CD4-positive, alpha-beta T cell treated with Interleukin-21 for 1 hour (primary cell): ENCODE data around the gene FABP2.
"Not testable (repeated sequence)": the region's sequence is repeated elsewhere in the genome, so short reads cannot be mapped to it uniquely, and the experiment has no call there.

Experiments
- DNase-seq: peaks from one replicate; pipeline ENCODE4 v3.0.0-alpha.2; 2020

The FABP2 gene

GRCh38 chr4:119321921-119322687 is at the start of gene FABP2:
Gene FABP2 (minus strand): TSS chr4:119322138. CDS start chr4:119322102, 36 bp downstream.
- no peak for DNase-seq

GRCh38 chr4:119370951-119371683 is 49.2 kb upstream of the FABP2 start:
- DNase-seq, result not testable (repeated sequence)

DNA sequence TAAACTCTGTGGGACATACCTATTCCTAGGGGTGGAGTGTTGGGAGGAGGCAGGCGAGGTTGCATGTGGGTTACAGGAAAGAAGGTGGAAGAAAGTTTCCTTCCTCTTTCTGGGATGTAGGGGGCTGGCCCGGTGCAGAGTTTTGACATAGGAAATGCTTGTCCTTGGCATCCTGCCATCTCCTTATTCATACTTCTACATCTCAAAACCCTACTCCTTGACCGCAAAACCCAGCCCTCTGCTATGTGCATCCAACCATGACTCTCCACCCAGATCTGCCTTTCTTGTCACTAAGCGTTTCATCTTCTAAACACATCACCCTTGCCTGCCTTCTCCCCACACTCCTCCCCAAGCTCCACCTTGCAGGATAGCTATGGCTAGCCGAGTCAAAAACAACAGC is 48.5 kb upstream of the FABP2 start:
- peak; percentile 61 for DNase-seq

- DNase-seq, result not testable (repeated sequence)
Observed at GRCh38 chr4:119366802-119367201, 44.9 kb upstream of the FABP2 start.

DNA sequence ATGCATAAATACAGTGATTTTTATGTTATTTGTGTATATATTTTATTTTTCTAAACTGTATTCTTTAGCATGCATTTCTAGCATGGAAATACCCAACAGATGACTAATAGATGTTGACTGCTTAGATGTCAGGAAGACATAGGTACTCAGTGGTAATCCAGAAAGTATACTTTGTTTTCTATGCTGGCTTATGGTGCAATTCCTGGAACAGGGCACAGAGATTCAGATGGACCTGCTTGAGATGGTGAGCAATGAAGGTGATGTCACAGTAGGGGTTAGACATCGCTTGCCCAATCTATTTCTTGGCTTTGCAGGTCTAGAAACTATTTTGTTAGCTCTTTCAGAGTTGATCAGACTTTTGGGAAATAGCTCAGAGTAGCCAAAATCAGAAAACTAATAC is 42.3 kb upstream of the FABP2 start:
- not testable (repeated sequence) for DNase-seq

DNA sequence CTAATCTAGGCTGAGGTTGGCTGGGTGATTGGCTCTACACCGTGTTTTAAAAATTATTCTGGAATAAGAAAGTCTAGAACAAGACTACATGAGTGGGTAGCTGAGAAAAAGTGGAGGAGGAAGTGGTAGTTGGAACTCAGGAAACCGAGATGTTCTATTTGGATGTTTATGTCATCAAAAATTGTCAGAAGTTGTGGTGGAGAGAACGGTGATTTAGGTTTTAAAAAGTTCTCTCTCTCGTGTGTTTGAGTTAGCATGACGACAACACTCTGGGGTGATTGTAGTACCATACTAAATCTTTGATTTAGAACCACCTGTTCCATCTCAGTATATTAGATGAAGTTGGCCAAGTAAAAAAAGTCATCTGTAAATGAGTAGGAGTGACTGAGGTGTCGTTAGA is 41.4 kb upstream of the FABP2 start:
- not testable (repeated sequence) for DNase-seq

DNA sequence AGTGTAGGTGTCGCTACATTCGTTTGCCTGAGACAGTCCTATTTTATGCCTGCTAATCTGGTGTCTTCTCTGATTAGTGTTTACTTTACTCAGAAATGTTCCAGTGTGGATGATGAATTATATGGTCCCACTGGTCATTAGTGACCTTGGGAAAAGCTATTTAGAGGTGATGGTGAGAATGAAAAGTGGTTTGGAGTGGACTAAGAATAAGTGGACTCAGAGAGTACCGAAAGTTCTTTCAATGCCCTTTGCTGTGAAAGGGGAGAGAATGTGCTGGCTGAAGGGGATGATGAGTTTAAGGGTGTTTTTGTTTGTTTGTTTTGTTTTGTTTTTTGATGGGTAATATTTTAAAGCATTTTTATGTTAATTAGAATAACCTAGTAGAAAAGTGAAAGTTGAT is 40.5 kb upstream of the FABP2 start:
- DNase-seq, result not testable (repeated sequence)

DNA sequence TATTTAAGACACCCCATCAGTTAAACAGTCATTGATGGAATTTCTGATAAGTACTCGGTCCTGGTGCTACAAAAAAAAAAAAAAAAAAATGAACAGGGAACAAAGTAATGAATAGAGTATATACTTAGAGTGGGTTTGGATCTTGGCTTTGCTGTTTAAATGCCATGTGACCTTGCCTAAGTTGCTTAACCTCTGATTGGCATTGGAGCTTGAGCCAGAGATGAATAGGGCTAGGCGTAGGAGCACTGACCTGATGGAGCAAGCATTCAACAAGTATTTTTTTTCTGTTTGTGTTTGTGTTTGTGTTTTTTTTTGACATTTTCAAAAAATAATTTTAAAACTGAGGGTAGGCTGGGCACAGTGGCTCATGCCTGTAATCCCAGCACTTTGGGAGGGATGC is 37.9 kb upstream of the FABP2 start:
- not testable (repeated sequence) for DNase-seq

DNA sequence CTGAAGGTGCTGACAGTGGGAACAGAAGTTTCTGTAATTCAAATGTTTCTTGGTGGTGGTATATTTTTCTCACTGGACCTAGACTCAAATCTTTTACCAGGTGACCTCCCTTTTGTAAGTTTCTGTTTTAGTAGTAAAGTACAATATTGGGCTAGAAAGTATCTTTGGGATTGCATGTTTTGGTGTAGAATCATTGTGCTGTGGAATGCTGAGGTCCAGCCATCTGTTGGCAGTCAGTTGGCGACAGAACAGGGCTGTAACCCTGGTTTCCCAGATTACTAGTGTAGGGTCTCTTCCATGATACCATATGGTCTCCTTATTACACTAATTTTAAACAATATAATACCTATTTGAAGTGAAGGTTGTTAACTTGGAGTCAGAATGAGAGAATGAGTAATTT is 34.9 kb upstream of the FABP2 start:
- not testable (repeated sequence) for DNase-seq

DNA sequence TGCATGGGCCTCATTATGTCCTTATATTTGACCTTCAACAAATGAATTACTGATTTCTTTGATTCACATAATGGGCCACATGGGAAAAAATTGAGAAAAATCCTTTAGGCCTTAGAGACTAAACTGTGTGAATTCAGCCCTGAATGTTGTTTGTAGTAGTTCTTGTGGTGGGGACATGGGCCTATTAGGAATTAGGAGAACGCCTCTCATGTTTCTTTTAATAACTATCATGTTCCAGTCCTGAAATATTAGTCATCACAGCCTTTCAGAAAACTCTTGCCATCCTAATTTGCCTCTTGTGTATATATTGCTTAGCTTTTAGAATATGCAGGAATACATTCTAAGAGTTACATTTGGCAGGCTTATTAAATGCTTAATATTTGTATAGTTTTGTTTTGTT is 34.1 kb upstream of the FABP2 start:
- DNase-seq, result not testable (repeated sequence)

DNA sequence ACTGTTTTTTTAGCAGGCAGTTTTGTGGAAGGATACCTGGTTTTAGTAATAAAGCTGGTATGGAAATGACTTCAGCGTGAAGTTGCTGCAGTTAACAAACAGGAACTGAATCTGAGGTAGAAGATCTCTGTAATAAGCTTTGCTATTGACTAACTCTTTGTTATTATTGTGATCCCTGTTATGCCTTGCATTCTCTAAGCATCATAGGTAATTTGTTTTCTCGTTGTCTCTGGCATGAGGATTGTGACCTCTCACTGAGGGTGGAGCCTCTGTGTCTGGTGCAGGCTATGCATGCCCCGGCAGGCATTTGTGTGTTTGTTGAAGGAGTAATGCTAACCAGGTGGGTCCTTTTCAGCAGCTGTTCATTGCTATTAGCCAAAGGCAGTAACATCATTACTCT is 31.4 kb upstream of the FABP2 start:
- DNase-seq, result not testable (repeated sequence)

GRCh38 chr4:119348169-119348568 is 26.2 kb upstream of the FABP2 start:
- not testable (repeated sequence) for DNase-seq

DNA sequence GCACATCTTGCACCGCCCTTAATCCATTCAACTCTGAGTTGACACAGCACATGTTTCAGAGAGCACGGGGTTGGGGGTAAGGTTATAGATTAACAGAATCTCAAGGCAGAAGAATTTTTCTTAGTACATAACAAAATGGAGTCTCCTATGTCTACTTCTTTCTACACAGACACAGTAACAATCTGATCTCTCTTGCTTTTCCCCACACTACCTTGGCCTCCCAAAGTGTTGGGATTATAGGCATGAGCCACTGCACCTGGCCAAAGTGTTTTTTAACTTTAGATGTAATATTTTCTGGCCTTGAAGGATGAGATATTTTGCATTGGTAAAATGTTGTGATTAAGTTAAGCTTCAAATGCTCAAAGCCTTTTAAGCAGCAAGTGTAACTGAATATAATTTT is 21.4 kb upstream of the FABP2 start:
- DNase-seq, result not testable (repeated sequence)

- DNase-seq, result not testable (repeated sequence)
Observed at GRCh38 chr4:119339895-119340294, 18.0 kb upstream of the FABP2 start.

DNA sequence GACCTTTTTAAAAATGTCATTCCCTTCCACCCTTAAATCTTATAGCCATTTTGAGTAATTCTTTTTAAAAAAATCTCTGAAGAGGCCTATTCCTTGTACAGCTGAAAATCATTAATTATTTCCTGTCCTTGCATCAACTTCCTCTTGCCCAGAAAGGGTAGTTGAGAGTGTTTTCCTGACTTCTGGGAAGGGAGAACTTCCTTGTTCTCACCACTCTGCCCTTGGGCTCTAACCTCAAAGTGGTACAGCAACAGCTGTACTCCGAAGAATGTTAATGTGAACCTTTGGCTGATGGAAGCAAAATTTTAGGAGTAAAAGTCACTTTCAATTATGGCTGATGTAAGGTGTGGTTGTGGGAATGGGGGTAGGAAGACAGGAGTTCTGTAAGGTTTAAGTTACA is 15.1 kb upstream of the FABP2 start:
- DNase-seq, result no peak

DNA sequence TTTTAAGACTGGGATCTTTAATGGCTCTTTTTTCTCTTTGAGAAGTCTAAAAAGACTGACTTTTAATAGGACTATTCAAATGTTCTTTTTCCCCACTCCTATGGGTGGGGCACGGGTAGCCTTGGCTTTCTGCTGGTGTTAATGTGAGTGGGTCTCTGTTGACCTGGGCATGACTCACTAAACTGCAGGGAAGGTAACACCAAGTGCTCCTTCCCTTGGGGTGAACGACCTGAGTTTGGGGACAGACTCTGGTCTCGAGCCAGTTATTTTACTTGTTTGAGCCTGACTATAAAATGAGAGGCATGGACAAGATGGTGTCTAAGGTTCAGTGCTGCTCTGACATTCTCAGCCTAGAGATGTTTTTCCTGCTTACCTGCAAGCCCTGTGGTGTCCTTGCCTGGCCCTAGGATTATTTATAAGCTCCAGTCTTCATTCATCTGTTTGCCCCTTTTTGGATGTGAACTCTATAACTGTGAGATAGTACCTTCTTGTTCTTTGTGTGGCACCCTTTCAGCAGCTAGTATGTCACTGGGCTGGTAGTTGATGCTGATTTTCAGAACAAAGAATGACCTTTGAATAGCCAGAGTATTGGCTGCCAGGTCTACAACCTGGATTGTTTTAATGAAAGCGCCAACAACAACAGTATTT is 14.5 kb upstream of the FABP2 start:
- DNase-seq, result not testable (repeated sequence)

DNA sequence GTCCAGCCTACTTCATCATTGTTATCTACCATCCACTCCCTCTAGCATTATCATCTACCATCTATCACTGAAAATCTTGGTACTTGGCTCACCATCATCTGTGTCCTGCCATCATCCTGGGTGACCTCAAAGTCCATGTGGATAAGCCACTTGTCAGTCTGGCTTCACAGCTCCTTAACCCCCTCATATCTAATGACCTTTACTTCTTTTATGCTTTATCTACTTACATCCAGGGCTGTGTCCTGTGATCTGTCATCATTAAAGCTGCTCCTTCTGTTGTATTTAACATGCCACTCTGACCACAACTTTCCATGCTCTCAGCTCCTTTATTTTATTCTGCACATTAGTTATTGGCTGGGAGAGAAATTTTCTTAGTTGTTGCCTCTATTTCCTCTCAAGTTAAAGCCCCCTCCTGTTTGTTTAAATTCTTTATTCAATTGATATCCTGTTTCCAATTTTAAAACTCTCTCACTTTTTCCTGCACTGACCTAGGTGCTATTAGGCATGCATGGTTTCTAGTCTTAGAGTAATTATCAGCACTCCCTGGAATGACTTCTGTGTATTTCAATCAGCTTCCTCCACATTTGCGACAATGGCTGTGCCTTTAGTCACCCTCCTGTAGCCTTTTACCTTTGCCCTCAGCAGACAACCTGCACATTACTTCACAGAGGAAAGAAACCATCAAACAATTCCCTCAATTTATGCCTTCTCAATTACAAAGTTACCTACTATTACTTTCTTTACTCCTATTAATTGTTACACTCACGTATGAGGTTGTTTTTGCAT is 8.1 kb upstream of the FABP2 start:
- DNase-seq, result no peak

DNA sequence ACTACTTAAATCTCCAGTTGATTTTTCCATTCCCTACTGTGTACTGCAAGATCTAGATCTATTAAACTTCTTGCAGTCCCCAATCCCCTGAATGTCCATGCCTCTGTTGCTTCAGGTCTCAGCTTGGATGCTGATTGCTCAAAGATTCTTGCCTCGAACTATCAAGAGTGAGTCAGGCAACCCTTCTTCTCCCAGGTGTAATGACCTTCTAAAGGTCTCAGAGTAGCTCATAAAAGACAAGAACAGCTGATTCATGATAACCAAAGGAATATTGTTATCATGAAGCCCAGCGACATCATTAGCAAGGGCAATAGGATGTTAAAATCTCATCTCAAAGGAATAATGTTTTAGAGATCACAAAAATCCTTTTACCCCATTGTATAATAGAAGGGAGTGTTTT is 6.8 kb upstream of the FABP2 start:
- no peak for DNase-seq

GRCh38 chr4:119317990-119318389 is 3.9 kb downstream of the FABP2 start:
- no peak for DNase-seq

GRCh38 chr4:119315036-119315435 is 6.9 kb downstream of the FABP2 start:
- DNase-seq, result no peak

DNA sequence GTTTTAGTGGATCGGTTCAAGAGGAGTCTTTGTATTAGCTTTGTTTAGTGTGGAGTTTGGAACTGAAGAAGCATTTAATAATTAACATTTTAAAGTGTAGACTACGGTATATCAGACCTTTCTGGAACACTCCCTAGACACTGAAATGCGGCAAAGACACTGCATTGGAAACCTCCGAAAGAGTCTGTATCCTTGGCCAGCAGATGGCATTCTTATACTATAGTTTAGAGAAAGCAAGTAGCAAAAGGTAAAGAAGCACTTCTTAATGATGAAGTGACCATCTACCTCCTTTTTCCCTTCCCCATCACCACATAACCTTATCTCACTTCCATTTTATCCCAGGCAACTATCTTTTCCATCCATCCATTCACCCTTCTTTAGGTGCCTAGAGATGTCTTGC is 7.6 kb downstream of the FABP2 start:
- DNase-seq, result peak; percentile 64

DNA sequence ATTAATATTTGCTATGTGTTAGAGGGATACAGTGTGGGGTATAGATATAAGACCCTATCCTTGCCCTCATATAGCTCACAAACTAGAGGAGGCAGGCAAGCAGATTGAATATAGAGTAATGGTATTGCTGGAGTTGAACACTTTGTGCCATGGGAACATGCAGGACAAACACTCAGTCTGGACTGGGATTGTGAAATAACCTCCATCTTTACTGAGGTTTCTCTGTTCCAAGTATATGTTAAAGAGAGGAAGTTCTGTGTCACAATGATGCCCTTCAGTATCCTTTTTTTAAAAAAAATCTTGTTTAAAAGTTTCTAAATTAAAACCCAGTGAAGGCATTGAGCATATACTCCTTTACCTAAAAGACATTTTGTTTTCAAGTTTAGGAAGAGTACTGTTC is 8.7 kb downstream of the FABP2 start:
- DNase-seq, result no peak

DNA sequence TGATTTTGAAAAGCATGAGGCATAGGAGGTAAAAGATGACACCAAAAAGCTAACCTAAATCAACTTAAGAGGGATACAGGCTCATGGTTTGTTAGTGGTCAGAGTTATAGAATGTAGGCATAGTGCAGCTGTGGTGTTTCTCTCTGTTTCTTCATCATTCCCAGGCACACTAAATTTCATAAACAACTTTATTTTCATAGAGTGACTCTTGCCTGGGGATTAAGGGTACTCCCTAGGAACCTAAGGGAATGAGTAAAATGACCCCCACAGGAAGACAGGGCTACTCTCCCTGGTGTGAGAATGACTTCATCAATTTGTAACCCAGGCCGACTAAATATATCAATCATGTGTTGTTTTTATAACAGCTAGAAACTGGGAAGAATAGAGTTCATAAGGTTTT is 11.1 kb downstream of the FABP2 start:
- no peak for DNase-seq
